C4-2B (cell line): Measurements from ENCODE around the gene TUBB6.

ENCODE experiments used
- H3K27ac ChIP-seq: fragments of 450-650 bp; 2 replicates; pipeline ENCODE4 v1.5.1; 2017
- ZFX ChIP-seq: fragments of 450-650 bp; IDR thresholded peaks from 2 replicates; pipeline ENCODE4 v1.6.1; 2017
- TF ChIP-seq, protein P1 (sequence below): fragments of 450-650 bp; conservative IDR thresholded peaks from 2 replicates; pipeline ENCODE4 v1.5.1; 2017; ENCODE audit warnings: mild to moderate bottlenecking

The TUBB6 gene

DNA sequence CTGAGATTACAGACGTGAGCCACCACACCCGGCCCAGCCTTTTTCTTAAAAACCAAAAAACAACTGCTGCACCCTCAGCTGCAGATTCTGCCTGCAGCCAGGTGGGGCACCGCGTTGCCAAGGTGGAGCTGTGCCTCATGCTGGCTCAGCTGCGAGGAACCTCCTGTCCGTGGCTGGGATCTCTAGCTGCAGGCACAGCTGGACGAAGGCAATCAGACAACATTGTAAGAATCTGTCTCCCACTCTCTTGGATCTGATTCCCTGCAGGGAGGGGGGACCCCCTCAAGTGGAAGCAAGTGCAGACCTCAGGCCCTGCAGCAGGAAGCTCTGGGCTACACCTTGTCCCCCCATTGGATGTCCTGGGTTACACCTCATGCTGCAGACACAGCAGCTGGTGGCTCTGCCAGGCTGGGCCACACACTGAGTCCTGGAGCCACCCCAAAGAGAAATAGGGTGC is 29.8 kb upstream of the TUBB6 start:
- TF ChIP-seq, protein P1, sequence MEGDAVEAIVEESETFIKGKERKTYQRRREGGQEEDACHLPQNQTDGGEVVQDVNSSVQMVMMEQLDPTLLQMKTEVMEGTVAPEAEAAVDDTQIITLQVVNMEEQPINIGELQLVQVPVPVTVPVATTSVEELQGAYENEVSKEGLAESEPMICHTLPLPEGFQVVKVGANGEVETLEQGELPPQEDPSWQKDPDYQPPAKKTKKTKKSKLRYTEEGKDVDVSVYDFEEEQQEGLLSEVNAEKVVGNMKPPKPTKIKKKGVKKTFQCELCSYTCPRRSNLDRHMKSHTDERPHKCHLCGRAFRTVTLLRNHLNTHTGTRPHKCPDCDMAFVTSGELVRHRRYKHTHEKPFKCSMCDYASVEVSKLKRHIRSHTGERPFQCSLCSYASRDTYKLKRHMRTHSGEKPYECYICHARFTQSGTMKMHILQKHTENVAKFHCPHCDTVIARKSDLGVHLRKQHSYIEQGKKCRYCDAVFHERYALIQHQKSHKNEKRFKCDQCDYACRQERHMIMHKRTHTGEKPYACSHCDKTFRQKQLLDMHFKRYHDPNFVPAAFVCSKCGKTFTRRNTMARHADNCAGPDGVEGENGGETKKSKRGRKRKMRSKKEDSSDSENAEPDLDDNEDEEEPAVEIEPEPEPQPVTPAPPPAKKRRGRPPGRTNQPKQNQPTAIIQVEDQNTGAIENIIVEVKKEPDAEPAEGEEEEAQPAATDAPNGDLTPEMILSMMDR, result no peak; the same call in 1 of the 2 replicates
- TF ChIP-seq ZFX, result no peak
- no peak overlapping the region for H3K27ac ChIP-seq

DNA sequence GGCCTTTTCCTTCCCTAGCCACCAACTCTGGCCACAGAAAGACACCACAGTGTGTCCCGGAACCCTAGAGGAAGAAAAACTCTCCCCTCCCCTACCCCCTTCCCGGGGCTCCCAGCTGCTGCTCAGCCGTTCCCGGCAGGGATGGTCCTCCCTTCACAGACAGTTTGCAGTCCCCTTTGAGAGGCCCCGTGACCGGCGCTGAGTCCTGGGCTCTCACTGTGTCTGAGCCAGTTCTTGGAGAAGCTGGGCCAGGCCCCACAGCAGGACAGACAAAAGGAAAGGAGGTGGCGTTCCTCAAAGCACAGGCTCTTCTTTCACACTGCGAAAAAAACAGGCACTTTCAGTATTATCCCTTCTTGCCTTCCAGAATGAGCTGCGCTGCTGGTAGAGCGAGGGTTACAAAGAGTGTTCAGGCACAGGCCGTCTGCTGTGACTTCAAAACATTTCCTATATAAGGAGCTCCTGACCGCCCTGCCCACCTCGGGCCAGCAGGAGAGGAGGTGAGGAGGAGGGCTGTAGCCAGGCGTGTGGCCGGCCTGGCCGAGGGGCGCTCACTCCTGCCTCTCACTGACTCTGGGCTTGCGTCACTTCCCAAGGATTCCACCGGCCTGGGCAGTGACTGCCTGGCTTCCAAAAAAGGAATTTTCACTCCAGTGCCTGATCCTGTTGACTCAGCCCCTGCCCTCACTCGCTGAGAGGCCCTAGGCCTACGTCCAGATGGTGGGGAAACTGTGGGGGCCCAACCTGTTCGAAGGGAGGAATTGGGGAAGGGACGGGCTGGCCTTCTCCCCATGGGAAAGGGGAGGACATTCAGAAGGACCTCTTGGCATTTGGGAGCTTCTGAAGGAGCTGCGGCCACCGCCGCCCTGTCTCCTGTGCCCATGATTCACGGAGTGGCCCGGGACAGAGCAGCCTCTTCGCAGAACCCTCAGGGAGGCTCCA is 29.0 kb upstream of the TUBB6 start:
- no peak overlapping the region for H3K27ac ChIP-seq
- TF ChIP-seq ZFX, result no peak
- TF ChIP-seq, protein P1, result no peak

DNA sequence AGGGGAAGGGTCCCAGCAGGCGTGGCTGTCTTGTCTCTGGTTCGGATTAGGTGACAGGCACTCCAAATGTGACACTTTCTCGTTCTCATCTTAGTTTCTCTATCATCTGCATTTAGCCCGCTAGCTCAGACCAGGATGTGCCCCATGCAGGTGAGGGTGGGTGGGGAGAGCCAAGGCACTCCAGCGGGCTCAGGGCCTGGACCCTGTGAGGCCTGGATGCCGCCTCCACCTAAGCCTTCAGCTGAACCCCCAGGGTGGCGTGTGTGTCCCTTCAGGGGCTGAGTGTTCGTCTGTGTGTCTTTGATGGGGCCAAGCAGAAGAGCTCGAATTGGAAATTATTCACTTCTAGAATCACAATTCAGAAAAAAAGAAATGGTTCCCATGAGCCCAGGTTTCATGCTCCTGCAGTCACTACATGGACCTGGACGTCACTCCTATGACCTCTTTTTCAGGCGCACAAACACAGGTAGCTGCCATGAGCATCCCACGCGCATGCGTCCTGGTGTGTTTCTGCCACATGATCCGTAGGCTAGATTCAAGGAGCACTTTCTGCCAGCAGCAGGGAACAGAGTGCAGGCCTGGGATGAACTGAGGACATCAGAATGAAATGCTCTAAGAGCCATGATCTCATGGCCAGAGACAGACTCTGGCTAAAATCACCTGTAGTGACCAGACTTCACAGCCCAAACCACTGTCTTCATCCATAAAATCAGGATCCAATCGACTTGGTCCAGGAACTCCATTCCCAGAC is 28.1 kb upstream of the TUBB6 start:
- TF ChIP-seq, protein P1, result no peak
- no peak overlapping the region for H3K27ac ChIP-seq

DNA sequence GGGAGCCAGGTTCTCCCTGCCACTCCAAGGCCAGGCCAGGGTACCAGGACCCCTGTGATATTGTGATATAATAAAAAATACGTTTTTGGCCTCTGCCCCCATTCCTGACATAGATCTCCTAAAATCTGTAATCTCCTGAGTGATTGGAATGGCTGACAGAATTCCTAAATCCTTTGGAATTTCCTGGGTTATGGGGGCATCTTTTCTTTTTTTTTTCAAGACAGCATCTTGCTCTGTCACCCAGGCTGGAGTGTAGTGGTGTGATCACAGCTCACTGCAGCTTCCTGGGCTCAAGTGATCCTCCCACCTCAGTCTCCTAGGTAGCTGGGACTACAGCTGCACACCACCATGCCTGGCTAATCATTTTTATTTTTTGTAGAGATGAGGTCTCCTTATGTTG is 26.2 kb upstream of the TUBB6 start:
- TF ChIP-seq, protein P1, result no peak
- TF ChIP-seq ZFX, result no peak
- no peak overlapping the region for H3K27ac ChIP-seq

DNA sequence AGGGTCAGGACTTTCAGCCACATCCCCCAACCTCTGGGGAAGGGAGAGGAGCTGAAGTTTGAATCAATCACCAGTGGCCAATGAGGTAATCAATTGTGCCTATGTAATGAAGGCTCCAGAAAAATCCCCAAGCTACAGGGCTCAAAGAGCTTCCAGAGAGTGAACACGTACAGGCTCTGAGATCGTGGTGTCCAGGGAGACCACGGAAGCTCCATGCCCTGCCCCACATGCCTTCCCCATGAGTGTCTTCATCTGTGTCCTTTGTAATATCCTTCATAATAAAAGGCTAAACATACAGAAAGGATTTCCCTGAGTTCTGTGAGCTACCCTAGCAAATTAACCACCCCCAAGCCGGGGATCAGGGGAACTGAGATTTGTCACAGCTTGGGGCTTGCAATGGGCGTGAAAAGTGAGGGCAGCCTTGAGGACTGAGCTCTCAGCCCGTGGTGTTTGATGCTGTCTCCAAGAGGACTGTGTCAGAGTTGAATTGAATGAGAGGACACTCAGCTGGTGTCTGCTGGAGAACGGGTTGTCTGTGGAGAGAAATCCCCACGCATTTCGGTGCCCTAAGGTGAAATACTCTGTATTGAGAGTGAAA is 25.5 kb upstream of the TUBB6 start:
- H3K27ac ChIP-seq, result no peak overlapping the region
- no peak for TF ChIP-seq ZFX
- TF ChIP-seq, protein P1, result no peak

DNA sequence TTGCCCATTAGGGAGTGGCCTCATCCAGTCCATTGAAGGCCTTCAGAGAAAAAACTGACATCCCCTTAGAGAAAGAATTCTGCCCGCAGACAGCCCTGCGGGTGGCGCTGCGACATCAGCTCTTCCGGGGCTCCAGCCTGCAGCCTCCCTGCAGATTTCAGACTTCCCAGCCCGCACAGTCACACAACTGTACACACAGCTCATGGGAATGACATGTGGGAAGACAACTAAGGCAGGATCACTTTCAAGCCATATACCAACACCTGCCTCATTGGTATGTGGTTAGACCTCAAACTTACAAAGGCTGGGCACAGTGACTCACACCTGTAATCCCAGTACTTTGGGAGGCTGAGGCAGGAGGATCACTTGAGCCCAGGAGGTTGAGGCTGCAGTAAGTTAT is 24.8 kb upstream of the TUBB6 start:
- TF ChIP-seq, protein P1, result no peak
- no peak for TF ChIP-seq ZFX
- H3K27ac ChIP-seq, result no peak overlapping the region

DNA sequence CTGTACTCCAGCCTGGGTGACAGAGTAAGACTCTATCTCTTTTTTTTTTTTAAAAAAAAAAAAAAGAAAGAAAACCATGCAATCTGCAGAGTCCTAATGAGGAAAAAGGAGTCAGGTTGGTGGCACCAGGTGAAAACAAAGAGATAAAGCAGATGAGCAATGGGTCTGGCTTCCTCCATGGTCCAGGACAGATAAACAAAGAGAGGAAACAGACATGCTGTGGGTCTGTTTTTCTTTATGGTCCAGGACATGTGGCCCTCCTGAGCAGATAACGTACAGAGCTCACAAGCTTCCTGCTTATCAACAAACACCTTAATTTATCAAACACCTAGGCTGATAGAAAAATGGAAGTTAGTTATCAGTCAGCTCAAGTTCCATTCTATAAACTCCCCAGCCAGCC is 24.4 kb upstream of the TUBB6 start:
- H3K27ac ChIP-seq, result no peak overlapping the region
- TF ChIP-seq ZFX, result no peak
- TF ChIP-seq, protein P1, result no peak
